HEK293 (cell line): ENCODE results near the gene GOLGA2.

Experiments
- CTCF ChIA-PET: fragments of 350-600 bp; formaldehyde crosslinking; extraction: SDS; loops from one replicate; lab custom pipeline; 2021; ENCODE audit warnings: antibody characterized with exemption; lab: Yijun Ruan, JAX
- POLR2A ChIA-PET: fragments of 300-600 bp; formaldehyde crosslinking; extraction: SDS; loops from one replicate; lab custom pipeline; 2020; ENCODE audit warnings: antibody characterized with exemption, inconsistent platforms; lab: Yijun Ruan, JAX
- H3K27ac ChIP-seq: fragments of 200-500 bp; sonication (Bioruptor generic); 2 replicates; pipeline ENCODE4 v1.5.1; 2014; ENCODE audit warnings: low read depth, low read length, control low read depth, inconsistent platforms; ENCODE audit errors: extremely low read depth
- H3K36me3 ChIP-seq, 2 experiments: fragments of 200-500 bp in 1 of 2; sonication (Bioruptor generic) in 1 of 2; 1 replicate in 1 of 2; 2 replicates in 1 of 2; pipeline ENCODE4 v1.5.1; 2014 to 2017; ENCODE audit warnings: inconsistent platforms in 2 of 2, low read length in 2 of 2; ENCODE audit not compliant: control insufficient read depth in 2 of 2, insufficient read depth in 1 of 2
- H3K4me1 ChIP-seq: fragments of 200-500 bp; sonication (Bioruptor generic); 2 replicates; pipeline ENCODE4 v1.5.1; 2014; ENCODE audit warnings: mild to moderate bottlenecking, low read length, inconsistent platforms; ENCODE audit not compliant: control insufficient read depth, insufficient read depth
- H3K4me3 ChIP-seq: 2 replicates; pipeline ENCODE4 v1.5.1; 2011; ENCODE audit warnings: low read depth, mild to moderate bottlenecking, control low read depth, low read length, moderate library complexity
- H3K9me3 ChIP-seq: fragments of 200-500 bp; sonication (Bioruptor generic); 2 replicates; pipeline ENCODE4 v1.5.1; 2014; ENCODE audit warnings: low read depth, low read length, inconsistent platforms; ENCODE audit not compliant: control insufficient read depth, insufficient read depth
- AEBP2 ChIP-seq: fragments of 450-650 bp; formaldehyde crosslinking; IDR thresholded peaks from 2 replicates; pipeline ENCODE4 v1.5.1; 2016; ENCODE audit warnings: missing biosample characterization, missing genetic modification characterization, borderline replicate concordance
- EGR2 ChIP-seq: fragments of 450-650 bp; formaldehyde crosslinking; IDR thresholded peaks from 2 replicates; pipeline ENCODE4 v1.5.1; 2016; ENCODE audit warnings: low read depth, missing biosample characterization, missing genetic modification characterization
- HOXD13 ChIP-seq: sonication (generic); formaldehyde crosslinking; IDR thresholded peaks from 2 replicates; pipeline ENCODE4 v1.8.0; 2022; ENCODE audit warnings: missing genetic modification reagents, borderline replicate concordance
- IKZF3 ChIP-seq: fragments of 450-650 bp; IDR thresholded peaks from 2 replicates; pipeline ENCODE4 v1.5.0; 2018; ENCODE audit warnings: missing biosample characterization, mild to moderate bottlenecking, missing genetic modification characterization, moderate library complexity
- KLF10 ChIP-seq: fragments of 450-650 bp; IDR thresholded peaks from 2 replicates; pipeline ENCODE4 v1.5.1; 2018; ENCODE audit warnings: missing biosample characterization, mild to moderate bottlenecking, missing genetic modification characterization
- WT1 ChIP-seq: fragments of 450-650 bp; formaldehyde crosslinking; IDR thresholded peaks from 2 replicates; pipeline ENCODE4 v1.5.1; 2016; ENCODE audit warnings: missing biosample characterization, missing genetic modification characterization
- ZBTB26 ChIP-seq: fragments of 450-650 bp; formaldehyde crosslinking; optimal IDR thresholded peaks from 2 replicates; pipeline ENCODE3; 2016; ENCODE audit warnings: missing biosample characterization, mild to moderate bottlenecking, missing genetic modification characterization
- ZNF114 ChIP-seq: fragments of 450-650 bp; formaldehyde crosslinking; IDR thresholded peaks from 2 replicates; pipeline ENCODE4 v1.5.0; 2017; ENCODE audit warnings: missing biosample characterization, missing genetic modification characterization
- ZNF148 ChIP-seq: fragments of 450-650 bp; formaldehyde crosslinking; IDR thresholded peaks from 2 replicates; pipeline ENCODE4 v1.5.0; 2017; ENCODE audit warnings: missing biosample characterization, missing genetic modification characterization, borderline replicate concordance
- ZNF211 ChIP-seq: fragments of 450-650 bp; formaldehyde crosslinking; IDR thresholded peaks from 2 replicates; pipeline ENCODE4 v1.5.1; 2016; ENCODE audit warnings: low read depth, missing biosample characterization, missing genetic modification characterization
- ZNF37A ChIP-seq: fragments of 450-650 bp; IDR thresholded peaks from 2 replicates; pipeline ENCODE4 v1.5.1; 2018; ENCODE audit warnings: missing biosample characterization, missing genetic modification characterization
- ZNF416 ChIP-seq: fragments of 450-650 bp; formaldehyde crosslinking; IDR thresholded peaks from 2 replicates; pipeline ENCODE4 v1.5.1; 2016; ENCODE audit warnings: missing biosample characterization, missing genetic modification characterization
- ZNF549 ChIP-seq: fragments of 450-650 bp; IDR thresholded peaks from 2 replicates; pipeline ENCODE4 v1.5.1; 2018; ENCODE audit warnings: missing biosample characterization, missing genetic modification characterization, mild to moderate bottlenecking, inconsistent platforms, moderate library complexity
- ZNF561 ChIP-seq: fragments of 450-650 bp; IDR thresholded peaks from 2 replicates; pipeline ENCODE4 v1.5.1; 2018; ENCODE audit warnings: missing biosample characterization, missing genetic modification characterization, borderline replicate concordance
- ZNF654 ChIP-seq: fragments of 450-650 bp; formaldehyde crosslinking; IDR thresholded peaks from 2 replicates; pipeline ENCODE4 v1.5.1; 2016; ENCODE audit warnings: low read depth, missing biosample characterization, missing genetic modification characterization
- ZNF677 ChIP-seq: fragments of 450-650 bp; IDR thresholded peaks from 2 replicates; pipeline ENCODE4 v1.5.0; 2018; ENCODE audit warnings: missing biosample characterization, mild to moderate bottlenecking, missing genetic modification characterization, moderate library complexity
- ZSCAN5A ChIP-seq: fragments of 450-650 bp; formaldehyde crosslinking; IDR thresholded peaks from 2 replicates; pipeline ENCODE4 v1.5.1; 2016; ENCODE audit warnings: missing biosample characterization, missing genetic modification characterization
- TF ChIP-seq, protein P1 (sequence below): fragments of 450-650 bp; formaldehyde crosslinking; IDR thresholded peaks from 2 replicates; pipeline ENCODE4 v1.5.1; 2016; ENCODE audit warnings: missing biosample characterization, missing genetic modification characterization
- TF ChIP-seq, protein P2 (sequence below): fragments of 450-650 bp; formaldehyde crosslinking; IDR thresholded peaks from 2 replicates; pipeline ENCODE4 v1.5.1; 2017; ENCODE audit warnings: missing biosample characterization, missing genetic modification characterization

Gene GOLGA2

GRCh38 chr9:128225770-128226411 is 49.9 kb downstream of the GOLGA2 start:
- peaks cover 0 to 28% of the 10 kb centered on the region in 2 experiments; a peak in 1 of 3 replicates for H3K36me3 ChIP-seq
- TF ChIP-seq ZNF654 (tag by site-specific recombination) (no peak), EGR2 (peak; percentile 52)
- H3K4me1 ChIP-seq: no peaks in the 10 kb centered on the region
- H3K9me3 ChIP-seq: no peaks in the 10 kb centered on the region
- POLR2A ChIA-PET: no interaction called here
- no peak overlapping the region for H3K27ac ChIP-seq
- CTCF ChIA-PET: no interaction called here
- H3K4me3 ChIP-seq: no peak overlapping the region

- Histone ChIP-seq H3K9me3 (no peaks in the 10 kb centered on the region), H3K36me3 (peaks cover 0 to 34% of the 10 kb centered on the region in 2 experiments; a peak in 1 of 3 replicates), H3K27ac (no peak overlapping the region), H3K4me3 (no peak overlapping the region), H3K4me1 (no peaks in the 10 kb centered on the region)
- CTCF ChIA-PET: no interaction called here
- TF ChIP-seq ZNF677 (tag by site-specific recombination) (no peak), HOXD13 (CRISPR knock-in tag) (no peak), KLF10 (no peak), AEBP2 (tag by site-specific recombination) (no peak), ZNF148 (tag by site-specific recombination) (no peak), ZBTB26 (tag by site-specific recombination) (no peak), ZNF561 (no peak), ZNF37A (tag by site-specific recombination) (no peak), ZSCAN5A (tag by site-specific recombination) (no peak), ZNF416 (tag by site-specific recombination) (no peak), WT1 (tag by site-specific recombination) (no peak), ZNF549 (tag by site-specific recombination) (no peak), ZNF114 (tag by site-specific recombination) (no peak), IKZF3 (tag by site-specific recombination) (no peak), ZNF211 (tag by site-specific recombination) (no peak)
- TF ChIP-seq, protein P1, sequence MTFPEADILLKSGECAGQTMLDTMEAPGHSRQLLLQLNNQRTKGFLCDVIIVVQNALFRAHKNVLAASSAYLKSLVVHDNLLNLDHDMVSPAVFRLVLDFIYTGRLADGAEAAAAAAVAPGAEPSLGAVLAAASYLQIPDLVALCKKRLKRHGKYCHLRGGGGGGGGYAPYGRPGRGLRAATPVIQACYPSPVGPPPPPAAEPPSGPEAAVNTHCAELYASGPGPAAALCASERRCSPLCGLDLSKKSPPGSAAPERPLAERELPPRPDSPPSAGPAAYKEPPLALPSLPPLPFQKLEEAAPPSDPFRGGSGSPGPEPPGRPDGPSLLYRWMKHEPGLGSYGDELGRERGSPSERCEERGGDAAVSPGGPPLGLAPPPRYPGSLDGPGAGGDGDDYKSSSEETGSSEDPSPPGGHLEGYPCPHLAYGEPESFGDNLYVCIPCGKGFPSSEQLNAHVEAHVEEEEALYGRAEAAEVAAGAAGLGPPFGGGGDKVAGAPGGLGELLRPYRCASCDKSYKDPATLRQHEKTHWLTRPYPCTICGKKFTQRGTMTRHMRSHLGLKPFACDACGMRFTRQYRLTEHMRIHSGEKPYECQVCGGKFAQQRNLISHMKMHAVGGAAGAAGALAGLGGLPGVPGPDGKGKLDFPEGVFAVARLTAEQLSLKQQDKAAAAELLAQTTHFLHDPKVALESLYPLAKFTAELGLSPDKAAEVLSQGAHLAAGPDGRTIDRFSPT (tag by site-specific recombination): no peak
- TF ChIP-seq, protein P2, sequence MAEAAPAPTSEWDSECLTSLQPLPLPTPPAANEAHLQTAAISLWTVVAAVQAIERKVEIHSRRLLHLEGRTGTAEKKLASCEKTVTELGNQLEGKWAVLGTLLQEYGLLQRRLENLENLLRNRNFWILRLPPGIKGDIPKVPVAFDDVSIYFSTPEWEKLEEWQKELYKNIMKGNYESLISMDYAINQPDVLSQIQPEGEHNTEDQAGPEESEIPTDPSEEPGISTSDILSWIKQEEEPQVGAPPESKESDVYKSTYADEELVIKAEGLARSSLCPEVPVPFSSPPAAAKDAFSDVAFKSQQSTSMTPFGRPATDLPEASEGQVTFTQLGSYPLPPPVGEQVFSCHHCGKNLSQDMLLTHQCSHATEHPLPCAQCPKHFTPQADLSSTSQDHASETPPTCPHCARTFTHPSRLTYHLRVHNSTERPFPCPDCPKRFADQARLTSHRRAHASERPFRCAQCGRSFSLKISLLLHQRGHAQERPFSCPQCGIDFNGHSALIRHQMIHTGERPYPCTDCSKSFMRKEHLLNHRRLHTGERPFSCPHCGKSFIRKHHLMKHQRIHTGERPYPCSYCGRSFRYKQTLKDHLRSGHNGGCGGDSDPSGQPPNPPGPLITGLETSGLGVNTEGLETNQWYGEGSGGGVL (tag by site-specific recombination): no peak
- POLR2A ChIA-PET: no interaction called here
These were observed 50.9 kb downstream of the GOLGA2 start for GRCh38 chr9:128224877-128225276.
